K562 (cell line): ENCODE results near the gene SRRM5. TPM values are rescaled to one million over a fixed set of nuclear protein-coding genes. Genes with fewer than 3 reads are reported as not detected.

Experiments used
- ELF2 ChIP-seq: fragments of 250-450 bp; sonication (Bioruptor Pico); IDR thresholded peaks from 2 replicates; pipeline ENCODE4 v1.5.0; 2021; ENCODE audit warnings: mild to moderate bottlenecking
- EZH2 ChIP-seq: IDR thresholded peaks from 2 replicates; pipeline ENCODE4 v1.6.1; 2012; ENCODE audit warnings: low read depth, mild to moderate bottlenecking, inconsistent platforms, low read length, borderline replicate concordance
- GABPB2 ChIP-seq: fragments of 250-450 bp; sonication (Bioruptor Pico); conservative IDR thresholded peaks from 2 replicates; pipeline ENCODE4 v1.5.1; 2021; ENCODE audit warnings: mild to moderate bottlenecking
- HDGF ChIP-seq: fragments of 450-650 bp; IDR thresholded peaks from 2 replicates; pipeline ENCODE4 v1.6.1; 2016
- KDM2B ChIP-seq: fragments of 250-450 bp; sonication (Bioruptor Pico); IDR thresholded peaks from 2 replicates; pipeline ENCODE4 v1.8.0; 2021; ENCODE audit warnings: mild to moderate bottlenecking, moderate library complexity
- MBD2 ChIP-seq: sonication (generic); IDR thresholded peaks from 2 replicates; pipeline ENCODE4 v1.6.1; 2016; ENCODE audit warnings: low read depth, borderline replicate concordance
- MYC ChIP-seq, 2 experiments: fragments of 250-450 bp in 1 of 2; sonication (Bioruptor Pico) in 1 of 2; IDR thresholded peaks; 2 replicates each; pipeline versions ENCODE4 v1.5.1 to v1.6.1; 2012 to 2021; ENCODE audit warnings: low read depth in 2 of 2, borderline replicate concordance in 1 of 2, improper control_type of control experiment in 1 of 2, low read length in 1 of 2, mild to moderate bottlenecking in 1 of 2, moderate library complexity in 1 of 2
- NELFE ChIP-seq: IDR thresholded peaks from 2 replicates; pipeline ENCODE4 v1.6.1; 2011; ENCODE audit warnings: mild to moderate bottlenecking; ENCODE audit not compliant: insufficient read depth, insufficient read length
- NFE2 ChIP-seq: IDR thresholded peaks from 2 replicates; pipeline ENCODE4 v1.6.1; 2014; ENCODE audit warnings: antibody characterized with exemption, low read depth
- NR0B1 ChIP-seq: fragments of 450-650 bp; IDR thresholded peaks from one replicate; pipeline ENCODE4 v1.6.1; 2018; ENCODE audit warnings: mild to moderate bottlenecking, moderate library complexity; ENCODE audit not compliant: partially characterized antibody
- RBM17 ChIP-seq: fragments of 200-400 bp; formaldehyde crosslinking; IDR thresholded peaks from 2 replicates; pipeline ENCODE4 v1.6.1; 2017; ENCODE audit warnings: low read depth, mild to moderate bottlenecking, low read length, borderline replicate concordance
- SMARCA4 ChIP-seq: fragments of 450-650 bp; IDR thresholded peaks from 2 replicates; pipeline ENCODE4 v1.6.1; 2016
- ZBTB2 ChIP-seq: fragments of 450-650 bp; IDR thresholded peaks from 2 replicates; pipeline ENCODE4 v1.6.1; 2016; ENCODE audit warnings: antibody characterized with exemption
- ZNF586 ChIP-seq: fragments of 450-650 bp; formaldehyde crosslinking; conservative IDR thresholded peaks from 2 replicates; pipeline ENCODE4 v1.4.0; 2020; ENCODE audit warnings: mild to moderate bottlenecking, moderate library complexity
- ZNF717 ChIP-seq: fragments of 250-450 bp; sonication (Bioruptor Pico); IDR thresholded peaks from 2 replicates; pipeline ENCODE4 v1.5.0; 2021
- polyA plus RNA-seq, 8 experiments: library from polyadenylated mRNA; depleted of rRNA in 4 of 8; stranded (reverse) in 5 of 8; unstranded in 3 of 8; fragments of >200 nt; fragmentation: Nextera tagmentation in 2 of 8; fragmentation: Illumina TruSeq in 1 of 8; extraction: Ambion mirVana in 2 of 8; extraction: Trizol in 1 of 8; gene quantifications; 2 replicates each; pipeline versions ENCODE4 v1.2.1 to v1.2.3, GENCODE V29; 2011 to 2014; ENCODE audit warnings: inconsistent platforms in 1 of 8, missing spikeins in 1 of 8
- total RNA-seq, 7 experiments: library from RNA; depleted of rRNA in 6 of 7; stranded (reverse); fragments of >200 nt in 6 of 7; fragmentation: Illumina TruSeq in 2 of 7; extraction: Trizol in 2 of 7; gene quantifications; 2 replicates each; pipeline versions ENCODE4 v1.2.1 to v1.2.3, GENCODE V29; 2011 to 2021; ENCODE audit warnings: low replicate concordance in 1 of 7
- TF ChIP-seq, protein P1 (sequence below): fragments of 450-650 bp; formaldehyde crosslinking; IDR thresholded peaks from 2 replicates; pipeline ENCODE4 v1.4.0; 2022; ENCODE audit warnings: missing genetic modification characterization
- TF ChIP-seq, protein P2 (sequence below): fragments of 250-450 bp; sonication (Bioruptor Pico); IDR thresholded peaks from 2 replicates; pipeline ENCODE4 v1.4.0; 2020; ENCODE audit warnings: mild to moderate bottlenecking, moderate library complexity
- TF ChIP-seq, protein P3 (sequence below), 2 experiments: fragments of 450-650 bp; IDR thresholded peaks; 2 replicates each; pipeline ENCODE4 v1.6.1; 2016

The SRRM5 gene
- total and polyA plus RNA-seq, 9 of the 15 experiments (the other 6 are each of a cell fraction or from before 2014, with no cell fraction given): 0.09 to 0.45 (median 0.18) TPM; not detected in 2

DNA sequence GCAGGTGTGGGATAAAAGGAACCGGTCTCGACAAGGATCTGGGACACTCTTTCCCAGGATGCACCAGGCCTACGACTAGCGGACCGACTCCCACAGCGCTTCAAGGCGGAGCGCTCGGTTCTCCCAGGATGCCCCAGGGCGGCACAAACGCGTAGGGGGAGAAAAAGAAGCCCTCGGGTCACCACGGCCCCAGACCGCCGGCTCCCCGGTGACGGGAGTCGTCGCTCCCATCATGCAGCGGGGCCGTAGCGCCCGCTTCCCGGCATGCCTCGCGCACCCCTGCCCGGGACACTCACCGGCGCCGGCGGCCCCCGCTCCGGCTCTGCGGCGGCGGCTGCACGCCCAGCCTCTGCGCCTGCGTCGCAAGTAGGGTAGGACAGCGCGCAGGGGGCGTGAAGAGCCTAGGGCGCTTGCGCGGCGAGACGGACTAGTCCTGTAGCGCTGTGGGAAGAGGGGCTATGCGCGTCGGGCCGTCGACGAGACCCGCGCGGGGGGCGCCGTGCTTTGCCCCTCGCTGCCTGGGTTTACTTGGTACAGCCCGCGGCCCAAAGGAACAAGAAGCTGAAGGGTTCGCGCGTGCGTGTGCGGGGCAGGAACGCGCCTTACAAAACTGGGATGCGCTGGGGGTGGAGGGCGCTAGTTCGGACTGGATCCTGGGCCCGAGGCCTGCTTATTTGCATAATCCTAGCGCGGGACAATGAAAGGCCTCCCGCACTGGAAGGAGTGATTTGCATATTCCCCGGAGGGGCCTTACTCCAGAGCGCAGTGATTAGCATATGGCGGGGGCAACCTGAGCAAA is 7.6 kb downstream of the SRRM5 start, which contains the start of gene ZNF428 (continued):
- TF ChIP-seq RBM17 (no peak), KDM2B (CRISPR knock-in tag) (no peak), ZNF717 (CRISPR knock-in tag) (no peak), SMARCA4 (no peak; the same call in 1 of the 2 replicates), GABPB2 (CRISPR knock-in tag) (no peak), MYC (IDR thresholded peaks at IDR 0.05; ENCODE audit: low read depth, low read length) (no peak), MYC (CRISPR knock-in tag; IDR thresholded peaks at IDR 0.05; ENCODE audit: borderline replicate concordance, low read depth) (no peak), EZH2 (no peak), HDGF (no peak), NR0B1 (no peak), MBD2 (no peak; the same call in 1 of the 2 replicates), ZBTB2 (no peak), ZNF586 (CRISPR knock-in tag) (no peak), NFE2 (peak; percentile 54; the same call in 1 of the 2 replicates), NELFE (no peak), ELF2 (CRISPR knock-in tag) (no peak)
- TF ChIP-seq, protein P1, sequence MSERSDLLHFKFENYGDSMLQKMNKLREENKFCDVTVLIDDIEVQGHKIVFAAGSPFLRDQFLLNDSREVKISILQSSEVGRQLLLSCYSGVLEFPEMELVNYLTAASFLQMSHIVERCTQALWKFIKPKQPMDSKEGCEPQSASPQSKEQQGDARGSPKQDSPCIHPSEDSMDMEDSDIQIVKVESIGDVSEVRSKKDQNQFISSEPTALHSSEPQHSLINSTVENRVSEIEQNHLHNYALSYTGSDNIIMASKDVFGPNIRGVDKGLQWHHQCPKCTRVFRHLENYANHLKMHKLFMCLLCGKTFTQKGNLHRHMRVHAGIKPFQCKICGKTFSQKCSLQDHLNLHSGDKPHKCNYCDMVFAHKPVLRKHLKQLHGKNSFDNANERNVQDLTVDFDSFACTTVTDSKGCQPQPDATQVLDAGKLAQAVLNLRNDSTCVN (CRISPR knock-in tag): 0 out of 2 replicates have a peak, but pooled peaks have one; percentile 47
- TF ChIP-seq, protein P2, sequence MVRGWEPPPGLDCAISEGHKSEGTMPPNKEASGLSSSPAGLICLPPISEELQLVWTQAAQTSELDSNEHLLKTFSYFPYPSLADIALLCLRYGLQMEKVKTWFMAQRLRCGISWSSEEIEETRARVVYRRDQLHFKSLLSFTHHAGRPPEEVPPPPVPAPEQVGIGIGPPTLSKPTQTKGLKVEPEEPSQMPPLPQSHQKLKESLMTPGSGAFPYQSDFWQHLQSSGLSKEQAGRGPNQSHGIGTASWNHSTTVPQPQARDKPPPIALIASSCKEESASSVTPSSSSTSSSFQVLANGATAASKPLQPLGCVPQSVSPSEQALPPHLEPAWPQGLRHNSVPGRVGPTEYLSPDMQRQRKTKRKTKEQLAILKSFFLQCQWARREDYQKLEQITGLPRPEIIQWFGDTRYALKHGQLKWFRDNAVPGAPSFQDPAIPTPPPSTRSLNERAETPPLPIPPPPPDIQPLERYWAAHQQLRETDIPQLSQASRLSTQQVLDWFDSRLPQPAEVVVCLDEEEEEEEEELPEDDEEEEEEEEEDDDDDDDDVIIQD (CRISPR knock-in tag): no peak; the same call in 1 of the 2 replicates
- TF ChIP-seq, protein P3, sequence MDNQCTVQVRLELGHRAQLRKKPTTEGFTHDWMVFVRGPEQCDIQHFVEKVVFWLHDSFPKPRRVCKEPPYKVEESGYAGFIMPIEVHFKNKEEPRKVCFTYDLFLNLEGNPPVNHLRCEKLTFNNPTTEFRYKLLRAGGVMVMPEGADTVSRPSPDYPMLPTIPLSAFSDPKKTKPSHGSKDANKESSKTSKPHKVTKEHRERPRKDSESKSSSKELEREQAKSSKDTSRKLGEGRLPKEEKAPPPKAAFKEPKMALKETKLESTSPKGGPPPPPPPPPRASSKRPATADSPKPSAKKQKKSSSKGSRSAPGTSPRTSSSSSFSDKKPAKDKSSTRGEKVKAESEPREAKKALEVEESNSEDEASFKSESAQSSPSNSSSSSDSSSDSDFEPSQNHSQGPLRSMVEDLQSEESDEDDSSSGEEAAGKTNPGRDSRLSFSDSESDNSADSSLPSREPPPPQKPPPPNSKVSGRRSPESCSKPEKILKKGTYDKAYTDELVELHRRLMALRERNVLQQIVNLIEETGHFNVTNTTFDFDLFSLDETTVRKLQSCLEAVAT (IDR thresholded peaks at IDR 0.05): no peak; a peak in 1 of 4 replicates
